ENCODE results near the gene PTPN1. TPM values are rescaled to one million over a fixed set of nuclear protein-coding genes. Genes with fewer than 3 reads are reported as not detected.
"Not testable (repeated sequence)": the region's sequence is repeated elsewhere in the genome, so short reads cannot be mapped to it uniquely, and the experiment has no call there.

The PTPN1 gene
- total RNA-seq, 6 experiments from 2014 or later, result 37.8 to 46.5 (median 45.2) TPM

DNA sequence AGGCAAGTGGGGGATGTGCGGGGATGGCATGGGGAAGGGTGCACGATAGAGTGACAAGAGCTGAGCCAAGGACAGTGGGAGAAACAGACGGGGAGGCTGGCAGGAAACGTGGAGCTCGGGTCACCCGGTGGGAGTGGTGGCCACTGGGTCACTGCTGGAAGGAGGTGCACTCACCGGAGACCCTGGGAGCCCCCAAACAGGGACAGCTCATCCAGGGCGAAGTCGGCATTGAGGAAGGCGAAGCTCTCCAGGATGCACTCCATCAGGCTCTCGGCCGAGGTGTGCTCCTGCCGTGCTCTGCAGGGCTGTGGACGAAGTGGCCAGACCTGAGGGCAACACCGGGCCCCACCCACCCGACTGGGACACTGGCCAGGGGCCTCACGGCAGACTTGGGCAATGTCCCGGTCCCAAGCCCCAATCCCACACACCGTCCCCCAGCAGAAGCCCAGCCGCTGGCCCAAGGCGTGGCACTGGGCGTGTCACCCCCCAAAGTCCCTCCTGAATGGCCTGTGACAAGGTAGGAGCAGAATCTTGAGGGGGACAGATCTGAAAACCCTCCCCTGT lies 87.3 kb downstream of the PTPN1 start:
- H3K36me3 Mint-ChIP-seq (ENCODE audit: low read depth), result no peaks in the 10 kb centered on the region
- TF ChIP-seq, protein P1, sequence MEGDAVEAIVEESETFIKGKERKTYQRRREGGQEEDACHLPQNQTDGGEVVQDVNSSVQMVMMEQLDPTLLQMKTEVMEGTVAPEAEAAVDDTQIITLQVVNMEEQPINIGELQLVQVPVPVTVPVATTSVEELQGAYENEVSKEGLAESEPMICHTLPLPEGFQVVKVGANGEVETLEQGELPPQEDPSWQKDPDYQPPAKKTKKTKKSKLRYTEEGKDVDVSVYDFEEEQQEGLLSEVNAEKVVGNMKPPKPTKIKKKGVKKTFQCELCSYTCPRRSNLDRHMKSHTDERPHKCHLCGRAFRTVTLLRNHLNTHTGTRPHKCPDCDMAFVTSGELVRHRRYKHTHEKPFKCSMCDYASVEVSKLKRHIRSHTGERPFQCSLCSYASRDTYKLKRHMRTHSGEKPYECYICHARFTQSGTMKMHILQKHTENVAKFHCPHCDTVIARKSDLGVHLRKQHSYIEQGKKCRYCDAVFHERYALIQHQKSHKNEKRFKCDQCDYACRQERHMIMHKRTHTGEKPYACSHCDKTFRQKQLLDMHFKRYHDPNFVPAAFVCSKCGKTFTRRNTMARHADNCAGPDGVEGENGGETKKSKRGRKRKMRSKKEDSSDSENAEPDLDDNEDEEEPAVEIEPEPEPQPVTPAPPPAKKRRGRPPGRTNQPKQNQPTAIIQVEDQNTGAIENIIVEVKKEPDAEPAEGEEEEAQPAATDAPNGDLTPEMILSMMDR (IDR thresholded peaks at IDR 0.05), result no peak
- DNase-seq, result no peak
- no peaks in the 10 kb centered on the region for H3K9me3 Mint-ChIP-seq
- no peaks in the 10 kb centered on the region for H3K4me1 Mint-ChIP-seq (ENCODE audit: low read depth)
- H3K27me3 Mint-ChIP-seq (ENCODE audit: insufficient read depth), result peaks cover 32% of the 10 kb centered on the region
- H3K4me3 Mint-ChIP-seq, result no peak overlapping the region
- no peak overlapping the region for H3K27ac Mint-ChIP-seq

GRCh38 chr20:50598074-50598473 lies 87.9 kb downstream of the PTPN1 start:
- H3K4me3 Mint-ChIP-seq, result no peak overlapping the region
- TF ChIP-seq, protein P1 (IDR thresholded peaks at IDR 0.05), result no peak
- no peaks in the 10 kb centered on the region for H3K9me3 Mint-ChIP-seq
- H3K4me1 Mint-ChIP-seq (ENCODE audit: low read depth), result no peaks in the 10 kb centered on the region
- H3K27me3 Mint-ChIP-seq (ENCODE audit: insufficient read depth), result peaks cover 32% of the 10 kb centered on the region
- no peak for DNase-seq
- no peaks in the 10 kb centered on the region for H3K36me3 Mint-ChIP-seq (ENCODE audit: low read depth)
- H3K27ac Mint-ChIP-seq, result no peak overlapping the region

DNA sequence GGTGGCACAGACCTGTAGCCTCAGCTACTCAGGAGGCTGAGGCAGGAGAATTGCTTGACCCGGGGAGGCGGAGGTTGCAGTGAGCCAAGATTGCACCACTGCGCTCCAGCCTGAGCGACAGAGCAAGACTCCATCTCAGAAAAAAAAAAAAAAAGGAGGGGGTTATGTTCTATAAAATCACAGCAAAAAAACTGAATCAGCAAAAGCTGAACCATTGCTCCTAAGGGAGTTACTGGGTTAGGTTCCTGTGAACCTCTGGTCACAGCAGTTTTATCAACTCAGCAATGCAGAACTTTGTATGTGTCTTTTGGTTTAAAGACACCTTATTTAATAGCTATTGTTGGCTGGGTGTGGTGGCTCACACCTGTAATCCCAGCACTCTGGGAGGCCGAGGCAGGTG lies 88.6 kb downstream of the PTPN1 start:
- DNase-seq; H3K4me3 Mint-ChIP-seq; H3K4me1 Mint-ChIP-seq (ENCODE audit: low read depth); H3K27ac Mint-ChIP-seq; H3K9me3 Mint-ChIP-seq; H3K36me3 Mint-ChIP-seq (ENCODE audit: low read depth): not testable (repeated sequence)
- peaks cover 32% of the 10 kb centered on the region for H3K27me3 Mint-ChIP-seq (ENCODE audit: insufficient read depth)

DNA sequence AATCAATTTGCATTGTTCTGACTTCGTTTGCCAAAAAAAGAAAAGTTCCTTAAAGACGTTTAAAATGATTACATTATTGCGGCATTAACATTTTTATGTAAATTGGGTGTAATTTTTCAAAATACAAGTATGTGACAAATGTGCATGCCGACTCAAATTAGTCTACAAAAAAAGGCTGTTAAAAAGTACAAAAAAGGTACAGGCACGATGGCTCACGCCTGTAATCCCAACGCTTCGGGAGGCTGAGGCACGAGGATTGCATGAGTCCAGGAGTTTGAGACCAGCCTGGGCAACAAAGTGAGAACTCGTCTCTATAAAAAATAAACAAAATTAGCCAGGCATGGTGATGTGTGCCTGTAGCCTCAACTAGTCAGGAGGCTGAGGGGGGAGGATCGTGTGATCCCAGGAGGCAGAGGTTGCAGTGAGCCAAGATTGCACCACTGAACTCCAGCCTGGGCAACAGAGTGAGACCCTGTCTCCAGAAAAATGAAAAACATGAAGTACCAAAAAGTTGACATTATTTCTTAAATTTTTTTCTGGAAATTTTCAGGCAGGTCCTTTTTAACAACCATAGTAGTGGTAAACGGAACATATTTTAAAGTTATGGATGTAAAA lies 90.2 kb downstream of the PTPN1 start:
- peaks cover 24% of the 10 kb centered on the region for H3K27me3 Mint-ChIP-seq (ENCODE audit: insufficient read depth)
- no peaks in the 10 kb centered on the region for H3K4me1 Mint-ChIP-seq (ENCODE audit: low read depth)
- TF ChIP-seq, protein P1 (IDR thresholded peaks at IDR 0.05), result no peak
- no peak overlapping the region for H3K27ac Mint-ChIP-seq
- DNase-seq, result no peak
- no peaks in the 10 kb centered on the region for H3K36me3 Mint-ChIP-seq (ENCODE audit: low read depth)
- H3K4me3 Mint-ChIP-seq, result no peak overlapping the region
- H3K9me3 Mint-ChIP-seq, result no peaks in the 10 kb centered on the region

DNA sequence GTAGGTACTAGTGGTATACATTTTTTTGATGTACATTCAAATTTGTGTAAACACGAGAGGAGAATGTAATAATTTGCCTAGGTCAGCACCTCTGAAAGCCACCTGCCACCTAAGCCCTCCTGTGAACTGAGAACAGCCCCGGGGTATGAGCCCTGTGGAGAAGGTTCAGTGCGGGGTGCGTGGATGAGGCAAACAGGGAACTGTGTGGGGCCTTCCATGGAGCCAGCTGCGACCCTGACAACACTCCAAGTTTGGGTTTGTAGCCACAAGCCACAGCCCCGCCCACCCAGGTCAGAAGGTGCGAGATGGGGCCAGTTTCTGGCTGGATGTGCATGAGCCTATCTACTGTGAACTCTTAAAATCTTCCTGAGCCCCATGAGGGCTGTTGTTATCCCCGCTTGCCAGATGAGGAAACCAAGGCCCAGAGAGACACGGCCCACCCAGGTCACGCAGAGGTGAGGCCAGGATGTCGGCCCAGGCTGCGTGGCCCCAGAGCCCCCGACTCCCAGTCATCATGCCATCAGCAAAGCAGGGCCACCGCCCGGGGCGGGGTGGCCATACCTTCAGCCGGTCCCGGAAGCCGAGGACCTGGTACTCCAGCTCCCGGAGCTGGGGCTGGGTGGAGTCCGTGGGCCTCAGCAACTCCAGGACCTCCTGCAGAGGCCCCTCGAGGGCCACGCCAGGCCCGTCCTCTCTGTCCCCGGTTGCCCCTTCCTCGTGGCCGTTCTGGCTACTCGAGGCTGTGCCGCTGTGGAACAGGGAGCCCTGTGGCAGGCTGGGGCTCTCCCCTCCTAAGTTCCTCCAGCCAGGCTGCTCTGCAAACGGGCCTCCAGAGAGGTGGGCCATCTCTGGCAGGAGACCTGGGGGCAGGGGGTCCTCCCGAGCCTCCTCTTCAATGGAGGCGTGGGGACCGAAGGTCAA lies 91.6 kb downstream of the PTPN1 start:
- no peaks in the 10 kb centered on the region for H3K36me3 Mint-ChIP-seq (ENCODE audit: low read depth)
- TF ChIP-seq, protein P1 (IDR thresholded peaks at IDR 0.05), result no peak
- peaks cover 17% of the 10 kb centered on the region for H3K27me3 Mint-ChIP-seq (ENCODE audit: insufficient read depth)
- no peaks in the 10 kb centered on the region for H3K9me3 Mint-ChIP-seq
- no peak overlapping the region for H3K27ac Mint-ChIP-seq
- DNase-seq, result no peak
- no peaks in the 10 kb centered on the region for H3K4me1 Mint-ChIP-seq (ENCODE audit: low read depth)
- no peak overlapping the region for H3K4me3 Mint-ChIP-seq

Measured in HFFc6 (cell line).